Uterus (tissue), 4 donors: ENCODE measurements around the gene ARAP3. TPM values are rescaled to one million over a fixed set of nuclear protein-coding genes. Genes with fewer than 3 reads are reported as not detected.

Experiments
- DNase-seq, 2 donors: peaks; one replicate each; pipeline ENCODE4 v3.0.0-alpha.2; 2019 to 2020
- H3K27ac ChIP-seq, 2 donors: fragments of 200-600 bp; sonication (generic); 1 replicate in 1 of 2; 2 replicates in 1 of 2; pipeline ENCODE4 v1.5.1; 2016 to 2018
- H3K27me3 ChIP-seq, 2 donors: fragments of 200-600 bp; sonication (generic); one replicate each; pipeline ENCODE4 v1.5.1; 2018 to 2019; ENCODE audit warnings: control low read depth in 1 of 2
- H3K36me3 ChIP-seq, 2 donors: fragments of 200-600 bp; sonication (generic); one replicate each; pipeline ENCODE4 v1.5.1; 2019; ENCODE audit warnings: control low read depth in 1 of 2
- H3K4me1 ChIP-seq, 2 donors: fragments of 200-600 bp; sonication (generic); one replicate each; pipeline ENCODE4 v1.5.1; 2018 to 2019; ENCODE audit warnings: control low read depth in 1 of 2
- H3K4me3 ChIP-seq, 2 donors: fragments of 200-600 bp; sonication (generic); 1 replicate in 1 of 2; 2 replicates in 1 of 2; pipeline ENCODE4 v1.5.1; 2018 to 2019; ENCODE audit warnings: mild to moderate bottlenecking in 1 of 2
- H3K9me3 ChIP-seq, 2 donors: fragments of 200-600 bp; sonication (generic); one replicate each; pipeline ENCODE4 v1.5.1; 2019; ENCODE audit warnings: control low read depth in 1 of 2
- POLR2A ChIP-seq, 2 donors: fragments of 450-650 bp; IDR thresholded peaks; one replicate each; pipeline ENCODE4 v1.6.1; 2016; ENCODE audit warnings: antibody characterized with exemption in 2 of 2, mild to moderate bottlenecking in 1 of 2, moderate library complexity in 1 of 2
- intact Hi-C: fragments of 100-400 bp; cut with DNase I; formaldehyde crosslinking; loops from one replicate; pipeline ENCODE4 v1.15.1; 2023; ENCODE audit warnings: low total_unique reads
- total RNA-seq, 4 donors: library from RNA; depleted of rRNA in 3 of 4; stranded (reverse); fragments of >200 nt in 3 of 4; gene quantifications; one replicate each; pipeline versions ENCODE4 v1.1.0 to v1.2.4, GENCODE V29; 2014 to 2023
- TF ChIP-seq, protein P1 (sequence below), 4 experiments: fragments of 200-600 bp in 2 of 4; fragments of 450-650 bp in 2 of 4; sonication (generic) in 2 of 4; IDR thresholded peaks; one replicate each; pipeline ENCODE4 v1.5.1; 2016 to 2019; ENCODE audit warnings: antibody characterized with exemption in 4 of 4, mild to moderate bottlenecking in 2 of 4, moderate library complexity in 1 of 4
- donor health status: DM: yes; HTN: yes; CAD: no.

ARAP3 gene
- total RNA-seq, 4 donors from 2014 or later, result 4.1 to 39.9 (median 12.5) TPM

GRCh38 chr5:141665995-141666940, 15.8 kb downstream of the ARAP3 start:
- H3K4me1 ChIP-seq, result no peaks in the 10 kb centered on the region
- intact Hi-C loops, result no loop called here
- H3K27me3 ChIP-seq, result no peaks in the 10 kb centered on the region
- DNase-seq, result no peak
- no peak for TF ChIP-seq POLR2A (IDR thresholded peaks at IDR 0.05)
- TF ChIP-seq, protein P1, sequence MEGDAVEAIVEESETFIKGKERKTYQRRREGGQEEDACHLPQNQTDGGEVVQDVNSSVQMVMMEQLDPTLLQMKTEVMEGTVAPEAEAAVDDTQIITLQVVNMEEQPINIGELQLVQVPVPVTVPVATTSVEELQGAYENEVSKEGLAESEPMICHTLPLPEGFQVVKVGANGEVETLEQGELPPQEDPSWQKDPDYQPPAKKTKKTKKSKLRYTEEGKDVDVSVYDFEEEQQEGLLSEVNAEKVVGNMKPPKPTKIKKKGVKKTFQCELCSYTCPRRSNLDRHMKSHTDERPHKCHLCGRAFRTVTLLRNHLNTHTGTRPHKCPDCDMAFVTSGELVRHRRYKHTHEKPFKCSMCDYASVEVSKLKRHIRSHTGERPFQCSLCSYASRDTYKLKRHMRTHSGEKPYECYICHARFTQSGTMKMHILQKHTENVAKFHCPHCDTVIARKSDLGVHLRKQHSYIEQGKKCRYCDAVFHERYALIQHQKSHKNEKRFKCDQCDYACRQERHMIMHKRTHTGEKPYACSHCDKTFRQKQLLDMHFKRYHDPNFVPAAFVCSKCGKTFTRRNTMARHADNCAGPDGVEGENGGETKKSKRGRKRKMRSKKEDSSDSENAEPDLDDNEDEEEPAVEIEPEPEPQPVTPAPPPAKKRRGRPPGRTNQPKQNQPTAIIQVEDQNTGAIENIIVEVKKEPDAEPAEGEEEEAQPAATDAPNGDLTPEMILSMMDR (IDR thresholded peaks at IDR 0.05), result no peak
- H3K4me3 ChIP-seq, result no peak overlapping the region
- H3K36me3 ChIP-seq, result no peaks in the 10 kb centered on the region
- no peak overlapping the region for H3K27ac ChIP-seq
- H3K9me3 ChIP-seq, result no peaks in the 10 kb centered on the region

DNA sequence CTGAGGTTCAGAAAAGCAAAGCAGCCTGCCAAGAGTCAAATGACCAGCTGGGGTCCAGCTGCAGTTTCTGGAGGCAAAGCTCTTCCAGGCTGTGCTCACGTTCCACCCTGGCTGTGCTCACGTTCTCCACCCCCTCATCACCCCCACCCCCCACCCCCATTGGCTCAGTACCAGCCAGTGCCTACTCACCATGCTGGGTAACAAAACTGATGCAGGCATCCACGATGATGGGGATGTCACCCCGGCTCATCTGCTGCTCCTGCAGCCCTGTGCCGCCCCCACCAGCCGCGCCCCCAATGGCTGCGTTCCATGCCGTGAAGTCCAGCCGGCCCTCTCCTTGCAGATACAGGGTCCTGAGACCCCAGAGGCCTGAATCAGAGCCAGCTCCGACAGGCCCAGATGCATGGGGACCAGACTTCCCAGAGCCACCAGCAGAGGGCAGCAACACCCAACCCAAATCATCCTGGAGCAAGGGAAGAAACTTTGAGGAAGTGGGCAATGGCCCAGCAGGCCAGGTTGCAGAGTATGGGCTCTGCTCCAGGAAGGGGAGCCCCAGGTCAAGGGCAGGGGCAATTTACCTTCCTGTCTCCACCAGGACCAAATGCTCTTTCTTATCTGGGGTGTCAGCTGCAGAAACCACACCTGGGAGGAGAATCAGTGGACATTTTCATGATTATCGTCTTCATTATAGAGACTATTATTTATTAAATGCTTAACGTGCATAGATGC, 17.1 kb downstream of the ARAP3 start:
- Histone ChIP-seq H3K4me1 (no peaks in the 10 kb centered on the region), H3K4me3 (no peak overlapping the region), H3K9me3 (no peaks in the 10 kb centered on the region), H3K36me3 (no peaks in the 10 kb centered on the region), H3K27ac (no peak overlapping the region), H3K27me3 (no peaks in the 10 kb centered on the region)
- TF ChIP-seq, protein P1 (IDR thresholded peaks at IDR 0.05), result peak; percentile 70 to 88 (median 76)
- TF ChIP-seq POLR2A (IDR thresholded peaks at IDR 0.05), result no peak
- intact Hi-C loops, result no loop called here
- DNase-seq, result peak; percentile 69 to 73

- no peaks in the 10 kb centered on the region for H3K27me3 ChIP-seq
- intact Hi-C loops, result no loop called here
- no peaks in the 10 kb centered on the region for H3K36me3 ChIP-seq
- TF ChIP-seq, protein P1 (IDR thresholded peaks at IDR 0.05), result no peak
- no peak for TF ChIP-seq POLR2A (IDR thresholded peaks at IDR 0.05)
- no peak for DNase-seq
- no peaks in the 10 kb centered on the region for H3K9me3 ChIP-seq
- H3K4me3 ChIP-seq, result no peak overlapping the region
- H3K4me1 ChIP-seq, result no peaks in the 10 kb centered on the region
- H3K27ac ChIP-seq, result no peak overlapping the region
These were observed 18.5 kb downstream of the ARAP3 start for GRCh38 chr5:141663506-141663905.

DNA sequence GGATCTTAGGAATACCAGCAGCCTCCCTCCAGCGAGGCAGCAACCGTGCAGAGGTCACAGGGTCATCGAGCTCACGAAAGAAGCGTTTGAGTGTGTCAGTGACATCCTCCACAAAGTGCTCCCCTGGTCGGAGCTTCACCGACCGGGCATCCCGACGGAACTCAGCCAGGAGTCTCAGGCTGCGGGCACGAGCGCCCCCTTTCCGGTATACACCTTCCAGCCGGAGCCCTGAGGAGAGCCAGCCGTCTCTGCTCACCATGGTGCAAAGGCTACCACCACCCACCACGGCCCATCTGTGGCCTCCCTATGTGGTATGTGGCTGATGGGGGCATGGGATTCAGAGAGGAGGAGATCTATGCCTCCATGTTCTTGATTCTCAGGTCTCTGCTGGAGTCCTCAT, 20.0 kb downstream of the ARAP3 start:
- Histone ChIP-seq H3K9me3 (no peaks in the 10 kb centered on the region), H3K4me1 (no peaks in the 10 kb centered on the region), H3K27ac (no peak overlapping the region), H3K36me3 (no peaks in the 10 kb centered on the region), H3K27me3 (no peaks in the 10 kb centered on the region), H3K4me3 (no peak overlapping the region)
- no peak for TF ChIP-seq POLR2A (IDR thresholded peaks at IDR 0.05)
- TF ChIP-seq, protein P1 (IDR thresholded peaks at IDR 0.05), result no peak
- intact Hi-C loops, result no loop called here
- DNase-seq, result no peak
